ENCODE measurements around the gene EEF1G. TPM values are rescaled to one million over a fixed set of nuclear protein-coding genes. Genes with fewer than 3 reads are reported as not detected.

EEF1G gene
- total and polyA plus RNA-seq, 2 of the 13 experiments (the other 11 are each of a cell fraction or from before 2014, with no cell fraction given) = 1,787 to 2,144 TPM

DNA sequence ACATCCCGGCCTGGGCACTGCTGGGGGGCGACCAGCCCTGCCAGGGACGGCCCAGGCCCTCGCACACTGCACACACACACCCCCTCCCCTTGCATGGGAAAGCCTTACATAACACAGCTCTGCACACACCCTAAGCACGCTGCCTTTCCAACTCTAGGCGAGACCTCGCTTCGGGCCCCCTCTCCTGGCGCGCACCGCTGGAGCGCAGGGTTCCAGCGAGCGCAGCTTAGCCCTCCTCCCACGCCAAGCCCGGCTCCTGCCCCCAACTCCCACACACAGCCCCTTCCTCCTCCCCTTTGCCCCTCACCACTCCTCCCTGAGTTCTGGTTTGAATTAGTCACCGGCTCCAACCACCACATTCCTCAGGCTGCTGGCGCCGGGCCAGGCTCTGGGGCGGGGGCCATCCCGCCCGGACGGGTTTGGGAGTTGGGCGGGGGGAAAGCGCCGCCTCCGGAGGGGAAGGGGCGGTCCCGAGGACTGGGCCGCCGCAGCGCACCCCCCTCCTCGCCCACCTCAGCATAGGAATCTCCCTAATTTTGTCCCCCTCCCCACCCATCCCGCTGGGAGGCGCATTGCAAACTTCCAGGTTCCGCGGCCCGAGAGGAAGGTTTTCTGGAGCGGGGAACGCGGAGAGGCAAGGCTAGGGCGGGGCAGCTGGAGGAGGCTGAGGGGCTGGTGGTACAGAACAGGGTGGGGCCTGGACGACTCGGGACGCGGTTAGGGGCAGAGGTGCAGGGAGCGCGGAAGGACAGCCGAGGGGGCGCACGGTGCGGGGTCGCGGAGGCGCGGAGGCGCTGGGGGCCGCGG lies 28.1 kb downstream of the EEF1G start (continued):
- TF ChIP-seq PRDM10 (CRISPR knock-in tag; IDR thresholded peaks at IDR 0.05; ENCODE audit: low read depth) (no peak), ZNF652 (CRISPR knock-in tag; IDR thresholded peaks at IDR 0.05; ENCODE audit: borderline replicate concordance, low read depth) (no peak), ZNF841 (CRISPR knock-in tag; IDR thresholded peaks at IDR 0.05; ENCODE audit: borderline replicate concordance) (no peak), HOXA3 (CRISPR knock-in tag; IDR thresholded peaks at IDR 0.05) (peak; percentile 49), ZNF788 (CRISPR knock-in tag; IDR thresholded peaks at IDR 0.05; ENCODE audit: borderline replicate concordance) (peak; percentile 55), ZNF775 (CRISPR knock-in tag; IDR thresholded peaks at IDR 0.05; ENCODE audit: borderline replicate concordance) (no peak), FOXM1 (CRISPR knock-in tag; IDR thresholded peaks at IDR 0.05) (no peak), MED8 (CRISPR knock-in tag; IDR thresholded peaks at IDR 0.05; ENCODE audit: insufficient replicate concordance) (no peak), KLF6 (CRISPR knock-in tag; IDR thresholded peaks at IDR 0.05) (0 out of 2 replicates have a peak, but pooled peaks have one; percentile 10), ZNF800 (CRISPR knock-in tag; IDR thresholded peaks at IDR 0.05) (peak; percentile 79), ZFP37 (CRISPR knock-in tag; IDR thresholded peaks at IDR 0.05; ENCODE audit: borderline replicate concordance) (0 out of 2 replicates have a peak, but pooled peaks have one; percentile 58), DDIT3 (CRISPR knock-in tag; IDR thresholded peaks at IDR 0.05) (no peak), JUNB (CRISPR knock-in tag; IDR thresholded peaks at IDR 0.05; ENCODE audit: borderline replicate concordance) (peak; percentile 50; the same call in 1 of the 2 replicates), SKI (IDR thresholded peaks at IDR 0.05; ENCODE audit: partially characterized antibody) (no peak), ONECUT2 (CRISPR knock-in tag; IDR thresholded peaks at IDR 0.05) (no peak), ZNF737 (CRISPR knock-in tag; IDR thresholded peaks at IDR 0.05; ENCODE audit: borderline replicate concordance) (0 out of 2 replicates have a peak, but pooled peaks have one; percentile 16), ZNF614 (CRISPR knock-in tag; IDR thresholded peaks at IDR 0.05; ENCODE audit: borderline replicate concordance) (no peak; the same call in 1 of the 2 replicates), ZNF883 (CRISPR knock-in tag; IDR thresholded peaks at IDR 0.05; ENCODE audit: not compliant biosample characterization) (peak; percentile 82)
- TF ChIP-seq, protein P1, sequence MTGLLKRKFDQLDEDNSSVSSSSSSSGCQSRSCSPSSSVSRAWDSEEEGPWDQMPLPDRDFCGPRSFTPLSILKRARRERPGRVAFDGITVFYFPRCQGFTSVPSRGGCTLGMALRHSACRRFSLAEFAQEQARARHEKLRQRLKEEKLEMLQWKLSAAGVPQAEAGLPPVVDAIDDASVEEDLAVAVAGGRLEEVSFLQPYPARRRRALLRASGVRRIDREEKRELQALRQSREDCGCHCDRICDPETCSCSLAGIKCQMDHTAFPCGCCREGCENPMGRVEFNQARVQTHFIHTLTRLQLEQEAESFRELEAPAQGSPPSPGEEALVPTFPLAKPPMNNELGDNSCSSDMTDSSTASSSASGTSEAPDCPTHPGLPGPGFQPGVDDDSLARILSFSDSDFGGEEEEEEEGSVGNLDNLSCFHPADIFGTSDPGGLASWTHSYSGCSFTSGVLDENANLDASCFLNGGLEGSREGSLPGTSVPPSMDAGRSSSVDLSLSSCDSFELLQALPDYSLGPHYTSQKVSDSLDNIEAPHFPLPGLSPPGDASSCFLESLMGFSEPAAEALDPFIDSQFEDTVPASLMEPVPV (CRISPR knock-in tag; IDR thresholded peaks at IDR 0.05) = peak; percentile 68
- TF ChIP-seq, protein P2, sequence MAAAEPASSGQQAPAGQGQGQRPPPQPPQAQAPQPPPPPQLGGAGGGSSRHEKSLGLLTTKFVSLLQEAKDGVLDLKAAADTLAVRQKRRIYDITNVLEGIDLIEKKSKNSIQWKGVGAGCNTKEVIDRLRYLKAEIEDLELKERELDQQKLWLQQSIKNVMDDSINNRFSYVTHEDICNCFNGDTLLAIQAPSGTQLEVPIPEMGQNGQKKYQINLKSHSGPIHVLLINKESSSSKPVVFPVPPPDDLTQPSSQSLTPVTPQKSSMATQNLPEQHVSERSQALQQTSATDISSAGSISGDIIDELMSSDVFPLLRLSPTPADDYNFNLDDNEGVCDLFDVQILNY (CRISPR knock-in tag; conservative IDR thresholded peaks at IDR 0.05) = no peak

Measured in HepG2 (cell line).